Thoracic aorta (tissue), 2 donors: ENCODE measurements around the gene A1CF. TPM values are rescaled to one million over a fixed set of nuclear protein-coding genes. Genes with fewer than 3 reads are reported as not detected.

Experiments
- ATAC-seq: fragments of 150-250 bp; one replicate; pipeline ENCODE4 v1.8.0; 2017; ENCODE audit warnings: low read depth; ENCODE audit not compliant: insufficient number of reproducible peaks, low FRiP score
- DNase-seq: peaks from one replicate; pipeline ENCODE4 v3.0.0-alpha.2; 2020; ENCODE audit warnings: low spot score
- H3K27ac ChIP-seq, 2 donors: fragments of 200-600 bp; sonication (generic); 1 replicate in 1 of 2; 2 replicates in 1 of 2; pipeline ENCODE4 v1.5.1; 2016; ENCODE audit warnings: mild to moderate bottlenecking in 2 of 2, moderate library complexity in 2 of 2
- H3K27me3 ChIP-seq: fragments of 200-600 bp; sonication (generic); replicated peaks from 2 replicates; pipeline ENCODE4 v1.6.0; 2016; ENCODE audit warnings: mild to moderate bottlenecking; ENCODE audit not compliant: insufficient read depth
- H3K36me3 ChIP-seq: fragments of 200-600 bp; sonication (generic); one replicate; pipeline ENCODE4 v1.5.1; 2016
- H3K4me1 ChIP-seq, 2 donors: fragments of 200-600 bp; sonication (generic); 1 replicate in 1 of 2; 2 replicates in 1 of 2; pipeline versions ENCODE4 v1.5.1 to v1.6.0; 2016; ENCODE audit warnings: low read depth in 2 of 2, mild to moderate bottlenecking in 1 of 2; ENCODE audit not compliant: control insufficient read depth in 1 of 2
- H3K4me3 ChIP-seq: fragments of 200-600 bp; sonication (generic); 2 replicates; pipeline ENCODE4 v1.5.1; 2016; ENCODE audit warnings: mild to moderate bottlenecking
- H3K9me3 ChIP-seq: fragments of 200-600 bp; sonication (generic); 2 replicates; pipeline ENCODE4 v1.5.1; 2016
- CTCF ChIP-seq: fragments of 200-600 bp; sonication (generic); IDR thresholded peaks from one replicate; pipeline ENCODE4 v1.5.1; 2019; ENCODE audit warnings: antibody characterized with exemption
- total RNA-seq, 2 donors: library from RNA; depleted of rRNA; stranded (reverse); fragments of >200 nt; gene quantifications; one replicate each; pipeline versions ENCODE4 v1.1.0 to v1.2.3, GENCODE V29; 2016

A1CF gene
- total RNA-seq, 2 donors from 2014 or later = not detected

- DNase-seq (no peak), ATAC-seq (no peak)
- Histone ChIP-seq H3K4me1 (no peaks in the 10 kb centered on the region), H3K27me3 (no peaks in the 10 kb centered on the region), H3K27ac (no peak overlapping the region), H3K9me3 (no peaks in the 10 kb centered on the region), H3K36me3 (no peaks in the 10 kb centered on the region), H3K4me3 (no peak overlapping the region)
- no peak for TF ChIP-seq CTCF
Observed at GRCh38 chr10:50809596-50809995, 75.8 kb downstream of the A1CF start.

GRCh38 chr10:50807851-50808776 is 77.3 kb downstream of the A1CF start:
- DNase-seq = no peak
- no peaks in the 10 kb centered on the region for H3K27me3 ChIP-seq
- H3K36me3 ChIP-seq = no peaks in the 10 kb centered on the region
- no peak for ATAC-seq
- TF ChIP-seq CTCF = no peak
- H3K4me3 ChIP-seq = no peak overlapping the region
- no peaks in the 10 kb centered on the region for H3K9me3 ChIP-seq
- no peak overlapping the region for H3K27ac ChIP-seq
- no peaks in the 10 kb centered on the region for H3K4me1 ChIP-seq

GRCh38 chr10:50805981-50806622 is 79.3 kb downstream of the A1CF start:
- Histone ChIP-seq H3K9me3 (no peaks in the 10 kb centered on the region), H3K4me1 (no peaks in the 10 kb centered on the region), H3K4me3 (no peak overlapping the region), H3K36me3 (no peaks in the 10 kb centered on the region), H3K27me3 (no peaks in the 10 kb centered on the region), H3K27ac (no peak overlapping the region)
- DNase-seq (no peak), ATAC-seq (no peak)
- TF ChIP-seq CTCF = no peak

GRCh38 chr10:50799595-50799994 is 85.8 kb downstream of the A1CF start:
- no peak for DNase-seq

More at GRCh38 chr10:50799595-50799994, 85.8 kb downstream of the A1CF start:
- H3K27ac ChIP-seq = no peak overlapping the region
- no peak overlapping the region for H3K4me3 ChIP-seq
- no peak for TF ChIP-seq CTCF
- H3K4me1 ChIP-seq = no peaks in the 10 kb centered on the region
- no peak for ATAC-seq
- no peaks in the 10 kb centered on the region for H3K27me3 ChIP-seq
- H3K9me3 ChIP-seq = no peaks in the 10 kb centered on the region
- no peaks in the 10 kb centered on the region for H3K36me3 ChIP-seq
